CD4-positive, alpha-beta T cell (primary cell): ENCODE measurements around the gene DGCR6. TPM values are rescaled to one million over a fixed set of nuclear protein-coding genes. Genes with fewer than 3 reads are reported as not detected.
A peak's percentile ranks its signal among the peaks of the same experiment; 100 is the strongest.
"Not testable (repeated sequence)": the region's sequence is repeated elsewhere in the genome, so short reads cannot be mapped to it uniquely, and the experiment has no call there.

Experiments used
- ATAC-seq: fragments of 200-7000 bp; cut with Tn5 transposase; one replicate; pipeline ENCODE4 v1.10.0; 2022; ENCODE audit warnings: mild to moderate bottlenecking; ENCODE audit not compliant: poor library complexity
- CTCF ChIA-PET: fragments of 350-600 bp; sonication (Branson Sonifier 250); formaldehyde crosslinking; loops from one replicate; lab custom pipeline; 2021; ENCODE audit warnings: antibody characterized with exemption, inconsistent platforms; lab: Charles Lee
- POLR2A ChIA-PET: fragments of 350-600 bp; sonication (Branson Sonifier 250); formaldehyde crosslinking; loops from one replicate; lab custom pipeline; 2021; ENCODE audit warnings: antibody characterized with exemption, inconsistent platforms; lab: Charles Lee
- DNase-seq, 14 experiments: peaks; one replicate each; pipeline ENCODE4 v3.0.0-alpha.2; 2013 to 2020; ENCODE audit warnings: mixed read lengths in 2 of 14
- H3K27ac ChIP-seq, 2 donors: one replicate each; pipeline versions ENCODE4 v1.5.1 to v1.7.0; 2013; ENCODE audit warnings: low read length in 2 of 2, low read depth in 1 of 2, mild to moderate bottlenecking in 1 of 2
- H3K27me3 ChIP-seq, 2 experiments: 1 replicate in 1 of 2; 2 replicates in 1 of 2; pipeline versions ENCODE4 v1.6.1 to v1.7.0; 2013; ENCODE audit warnings: low read length in 2 of 2, control low read depth in 1 of 2, mild to moderate bottlenecking in 1 of 2, moderate library complexity in 1 of 2; ENCODE audit not compliant: insufficient read depth in 2 of 2, control insufficient read depth in 1 of 2
- H3K36me3 ChIP-seq: one replicate; pipeline ENCODE4 v1.6.1; 2013; ENCODE audit warnings: low read length, control low read depth; ENCODE audit not compliant: insufficient read depth
- H3K4me1 ChIP-seq: one replicate; pipeline ENCODE4 v1.6.1; 2013; ENCODE audit warnings: low read length, control low read depth; ENCODE audit not compliant: insufficient read depth
- H3K4me3 ChIP-seq: one replicate; pipeline ENCODE4 v1.5.1; 2013; ENCODE audit warnings: mild to moderate bottlenecking, low read length, moderate library complexity
- H3K9me3 ChIP-seq, 2 experiments: 1 replicate in 1 of 2; 2 replicates in 1 of 2; pipeline versions ENCODE4 v1.6.1 to v1.7.0; 2013; ENCODE audit warnings: low read length in 2 of 2, mild to moderate bottlenecking in 2 of 2, control low read depth in 1 of 2, moderate library complexity in 1 of 2; ENCODE audit not compliant: control insufficient read depth in 1 of 2, insufficient read depth in 1 of 2
- H3K27ac Mint-ChIP-seq: one replicate; pipeline ENCODE4 v1.8.0; 2020; ENCODE audit warnings: mixed read lengths
- H3K27me3 Mint-ChIP-seq: one replicate; pipeline ENCODE4 v1.8.0; 2021; ENCODE audit warnings: mixed read lengths
- H3K36me3 Mint-ChIP-seq: one replicate; pipeline ENCODE4 v1.8.0; 2021; ENCODE audit warnings: low read depth, mixed read lengths
- H3K4me1 Mint-ChIP-seq: one replicate; pipeline ENCODE4 v1.8.0; 2021; ENCODE audit warnings: low read depth, mixed read lengths
- H3K4me3 Mint-ChIP-seq: one replicate; pipeline ENCODE4 v1.8.0; 2020; ENCODE audit warnings: mild to moderate bottlenecking, mixed read lengths
- H3K9me3 Mint-ChIP-seq: one replicate; pipeline ENCODE4 v1.8.0; 2020; ENCODE audit warnings: mixed read lengths
- intact Hi-C, 2 experiments: fragments of 100-400 bp; cut with DNase I in 1 of 2; cut with micrococcal nuclease in 1 of 2; formaldehyde crosslinking; loops; one replicate each; pipeline versions ENCODE4 v1.15.1 to v1.9.0; 2023 to 2025; cut with DNase I, micrococcal nuclease
- total RNA-seq, 174 experiments: library from RNA in 2 of 174; stranded (reverse) in 2 of 174; gene quantifications; one replicate each; pipeline ENCODE4 v1.2.3 and lab custom pipeline; 2021 to 2026

Gene DGCR6
- total RNA-seq, 2 experiments from 2014 or later, result 14.6 to 15.3 TPM

- H3K27me3 Mint-ChIP-seq, CTCF ChIA-PET, H3K27me3 ChIP-seq, DNase-seq, H3K4me1 Mint-ChIP-seq, ATAC-seq, H3K27ac ChIP-seq, H3K9me3 Mint-ChIP-seq, intact Hi-C loops, H3K27ac Mint-ChIP-seq, H3K9me3 ChIP-seq, H3K4me1 ChIP-seq, H3K4me3 Mint-ChIP-seq, H3K4me3 ChIP-seq, H3K36me3 Mint-ChIP-seq, POLR2A ChIA-PET, H3K36me3 ChIP-seq: not testable (repeated sequence)
These were observed 51.7 kb downstream of the DGCR6 start for GRCh38 chr22:18957621-18958320.

GRCh38 chr22:18958321-18958705, 52.2 kb downstream of the DGCR6 start:
- H3K4me3 Mint-ChIP-seq, ATAC-seq, H3K36me3 Mint-ChIP-seq, H3K9me3 ChIP-seq, H3K4me1 ChIP-seq, POLR2A ChIA-PET, H3K27ac Mint-ChIP-seq, H3K9me3 Mint-ChIP-seq, H3K27me3 ChIP-seq, intact Hi-C loops, H3K4me1 Mint-ChIP-seq, CTCF ChIA-PET, H3K27ac ChIP-seq, H3K27me3 Mint-ChIP-seq, H3K36me3 ChIP-seq, DNase-seq, H3K4me3 ChIP-seq: not testable (repeated sequence)

- H3K4me3 ChIP-seq, result not testable (repeated sequence)
These were observed 52.6 kb downstream of the DGCR6 start for GRCh38 chr22:18958738-18959137.

GRCh38 chr22:18959266-18959665, 53.1 kb downstream of the DGCR6 start:
- H3K9me3 ChIP-seq, H3K27ac ChIP-seq, H3K36me3 ChIP-seq, H3K27ac Mint-ChIP-seq, intact Hi-C loops, H3K9me3 Mint-ChIP-seq, H3K36me3 Mint-ChIP-seq, ATAC-seq, H3K27me3 Mint-ChIP-seq, CTCF ChIA-PET, POLR2A ChIA-PET, H3K4me1 ChIP-seq, H3K4me3 Mint-ChIP-seq, H3K4me3 ChIP-seq, H3K4me1 Mint-ChIP-seq, H3K27me3 ChIP-seq: not testable (repeated sequence)
- DNase-seq, result peak in 1 of 14 experiments; percentile 12

More at GRCh38 chr22:18958738-18959137, 52.6 kb downstream of the DGCR6 start:
- POLR2A ChIA-PET, intact Hi-C loops, H3K27ac Mint-ChIP-seq, H3K9me3 Mint-ChIP-seq, H3K9me3 ChIP-seq, H3K4me1 Mint-ChIP-seq, H3K4me1 ChIP-seq, H3K27me3 Mint-ChIP-seq, H3K27ac ChIP-seq, H3K36me3 Mint-ChIP-seq, H3K36me3 ChIP-seq, H3K4me3 Mint-ChIP-seq, CTCF ChIA-PET, H3K27me3 ChIP-seq, ATAC-seq: not testable (repeated sequence)
- peak in 1 of 14 experiments; percentile 27 for DNase-seq

GRCh38 chr22:18959741-18960140, 53.6 kb downstream of the DGCR6 start:
- intact Hi-C loops, H3K4me3 ChIP-seq, H3K4me1 ChIP-seq, H3K36me3 ChIP-seq, CTCF ChIA-PET, H3K4me3 Mint-ChIP-seq, H3K27me3 Mint-ChIP-seq, H3K9me3 Mint-ChIP-seq, H3K27ac Mint-ChIP-seq, H3K4me1 Mint-ChIP-seq, ATAC-seq, H3K27ac ChIP-seq, H3K36me3 Mint-ChIP-seq, H3K9me3 ChIP-seq, H3K27me3 ChIP-seq, POLR2A ChIA-PET: not testable (repeated sequence)
- peak in 1 of 14 experiments; percentile 30 for DNase-seq

- H3K4me3 ChIP-seq, H3K27ac Mint-ChIP-seq, H3K27me3 ChIP-seq, H3K36me3 ChIP-seq, H3K36me3 Mint-ChIP-seq, H3K4me1 Mint-ChIP-seq, H3K9me3 ChIP-seq, intact Hi-C loops, H3K4me1 ChIP-seq, POLR2A ChIA-PET, H3K9me3 Mint-ChIP-seq, H3K27me3 Mint-ChIP-seq, CTCF ChIA-PET, DNase-seq, ATAC-seq, H3K4me3 Mint-ChIP-seq, H3K27ac ChIP-seq: not testable (repeated sequence)
These were observed 54.2 kb downstream of the DGCR6 start for GRCh38 chr22:18960166-18960820.

- H3K27me3 Mint-ChIP-seq, H3K27ac ChIP-seq, H3K4me3 Mint-ChIP-seq, POLR2A ChIA-PET, H3K36me3 ChIP-seq, CTCF ChIA-PET, ATAC-seq, H3K27me3 ChIP-seq, H3K36me3 Mint-ChIP-seq, H3K9me3 ChIP-seq, H3K4me1 Mint-ChIP-seq, intact Hi-C loops, H3K4me3 ChIP-seq, H3K9me3 Mint-ChIP-seq, H3K27ac Mint-ChIP-seq, H3K4me1 ChIP-seq: not testable (repeated sequence)
- peak in 1 of 14 experiments; percentile 15 for DNase-seq
These were observed 55.1 kb downstream of the DGCR6 start for GRCh38 chr22:18961201-18961600.
